ENCODE measurements around the gene TBX4.

The TBX4 gene

GRCh38 chr17:61453566-61454380 is 1.6 kb downstream of the TBX4 start:
- DNase-seq (ENCODE audit: extremely low read depth in 1 of 2, low read depth in 1 of 2), result no peak

- no peak for DNase-seq (ENCODE audit: extremely low read depth in 1 of 2, low read depth in 1 of 2)
Observed at GRCh38 chr17:61454381-61455323, 2.4 kb downstream of the TBX4 start.

DNA sequence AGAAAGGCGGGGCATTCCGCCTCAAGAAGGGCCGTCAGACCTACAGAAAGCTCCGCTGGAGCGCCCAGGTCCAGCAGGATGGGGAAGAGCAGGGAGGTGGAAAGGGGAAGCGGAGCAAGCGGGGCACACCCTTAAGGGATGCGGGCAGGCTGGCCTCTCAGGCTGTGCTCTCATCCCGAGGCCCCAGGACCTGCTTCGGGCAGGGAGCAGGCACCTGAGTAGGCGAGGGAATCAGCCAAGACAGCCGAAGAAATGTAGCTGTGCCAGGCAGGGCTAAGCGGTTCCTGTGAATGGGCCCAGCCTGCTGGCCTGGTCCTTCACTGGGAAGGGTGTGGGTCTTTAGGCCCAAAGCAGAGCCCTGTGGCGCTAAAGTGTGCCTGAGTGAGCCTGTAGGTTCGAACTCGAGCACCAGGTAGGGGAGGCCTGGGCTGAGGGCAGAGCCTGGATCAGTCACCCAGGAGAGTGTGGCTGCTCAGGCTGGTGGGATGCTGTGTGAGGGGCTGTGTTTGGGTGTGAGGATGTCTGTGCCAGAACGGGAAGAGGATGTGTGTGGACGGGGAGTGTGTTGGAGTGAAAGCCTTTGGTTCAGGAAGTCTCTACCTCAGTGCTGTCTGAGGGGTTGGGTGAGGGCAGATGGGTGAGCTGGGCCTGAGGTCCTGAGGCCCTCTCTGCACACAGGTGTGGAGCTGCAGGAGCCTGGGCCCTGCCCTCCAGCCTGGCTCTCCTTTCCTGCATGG is 3.3 kb downstream of the TBX4 start:
- DNase-seq (ENCODE audit: extremely low read depth in 1 of 2, low read depth in 1 of 2), result no peak

DNA sequence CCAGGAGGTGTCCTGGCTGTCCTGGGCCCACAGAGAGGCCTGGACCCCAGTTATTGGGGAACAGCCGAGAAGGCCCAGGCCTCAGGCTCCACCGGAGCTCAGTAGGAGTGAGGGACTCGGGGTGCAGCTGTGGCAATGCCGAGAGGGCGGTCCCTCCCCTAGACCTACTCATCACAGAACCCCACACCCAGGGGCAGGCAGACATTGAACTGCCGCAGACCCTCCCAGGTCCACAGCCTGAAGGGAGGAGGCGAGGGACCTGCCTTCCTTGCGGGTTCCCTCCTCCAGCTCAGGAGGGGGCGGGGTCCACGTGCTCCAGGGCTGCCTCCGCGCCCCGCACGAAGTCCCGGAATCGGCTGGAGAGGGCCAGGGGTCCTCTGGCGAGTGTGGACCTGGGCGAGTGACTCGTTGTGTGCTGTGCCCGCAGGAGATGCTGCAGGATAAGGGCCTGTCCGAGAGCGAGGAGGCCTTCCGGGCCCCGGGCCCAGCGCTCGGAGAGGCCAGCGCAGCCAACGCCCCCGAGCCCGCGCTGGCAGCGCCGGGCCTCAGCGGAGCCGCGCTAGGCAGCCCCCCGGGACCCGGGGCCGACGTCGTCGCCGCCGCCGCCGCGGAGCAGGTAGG is 3.9 kb downstream of the TBX4 start:
- DNase-seq (ENCODE audit: extremely low read depth in 1 of 2, low read depth in 1 of 2), result no peak

DNA sequence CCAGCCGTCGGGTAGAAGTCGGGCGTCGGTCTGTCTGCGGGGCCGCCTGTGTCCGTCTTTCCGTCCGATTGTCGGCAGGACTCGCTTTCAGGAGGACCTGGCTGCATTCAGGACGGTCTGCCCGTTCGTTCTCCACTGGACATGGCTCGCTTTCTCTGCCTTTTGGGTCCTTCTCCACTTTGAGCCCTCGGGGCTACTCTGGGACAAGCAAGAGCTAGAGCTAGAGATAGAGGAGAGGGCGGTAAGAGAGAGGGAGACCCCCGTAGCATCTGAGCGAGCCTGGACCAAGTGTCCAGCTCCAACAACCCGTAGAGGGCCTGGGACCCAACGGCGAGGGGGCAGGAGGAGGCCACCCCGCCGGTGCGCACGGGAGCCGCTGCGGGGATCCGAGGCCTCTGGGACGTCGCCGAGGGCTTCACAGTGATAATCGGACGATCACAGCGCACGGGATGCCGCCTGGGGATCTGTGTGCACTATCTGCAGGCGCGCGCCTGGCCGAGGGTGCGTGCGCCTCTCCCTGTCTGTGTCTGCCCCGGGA is 4.5 kb downstream of the TBX4 start:
- DNase-seq (ENCODE audit: extremely low read depth in 1 of 2, low read depth in 1 of 2), result no peak

- no peak for DNase-seq (ENCODE audit: extremely low read depth in 1 of 2, low read depth in 1 of 2)
Observed at GRCh38 chr17:61457226-61457983, 5.2 kb downstream of the TBX4 start.

- DNase-seq (ENCODE audit: extremely low read depth in 1 of 2, low read depth in 1 of 2), result no peak
Observed at GRCh38 chr17:61458000-61458399, 5.8 kb downstream of the TBX4 start.

- DNase-seq (ENCODE audit: extremely low read depth in 1 of 2, low read depth in 1 of 2), result no peak
Observed at GRCh38 chr17:61458421-61459141, 6.4 kb downstream of the TBX4 start.

GRCh38 chr17:61459142-61459809 is 7.1 kb downstream of the TBX4 start:
- DNase-seq (ENCODE audit: extremely low read depth in 1 of 2, low read depth in 1 of 2), result no peak

GRCh38 chr17:61459939-61460718 is 7.9 kb downstream of the TBX4 start:
- no peak for DNase-seq (ENCODE audit: extremely low read depth in 1 of 2, low read depth in 1 of 2)

DNA sequence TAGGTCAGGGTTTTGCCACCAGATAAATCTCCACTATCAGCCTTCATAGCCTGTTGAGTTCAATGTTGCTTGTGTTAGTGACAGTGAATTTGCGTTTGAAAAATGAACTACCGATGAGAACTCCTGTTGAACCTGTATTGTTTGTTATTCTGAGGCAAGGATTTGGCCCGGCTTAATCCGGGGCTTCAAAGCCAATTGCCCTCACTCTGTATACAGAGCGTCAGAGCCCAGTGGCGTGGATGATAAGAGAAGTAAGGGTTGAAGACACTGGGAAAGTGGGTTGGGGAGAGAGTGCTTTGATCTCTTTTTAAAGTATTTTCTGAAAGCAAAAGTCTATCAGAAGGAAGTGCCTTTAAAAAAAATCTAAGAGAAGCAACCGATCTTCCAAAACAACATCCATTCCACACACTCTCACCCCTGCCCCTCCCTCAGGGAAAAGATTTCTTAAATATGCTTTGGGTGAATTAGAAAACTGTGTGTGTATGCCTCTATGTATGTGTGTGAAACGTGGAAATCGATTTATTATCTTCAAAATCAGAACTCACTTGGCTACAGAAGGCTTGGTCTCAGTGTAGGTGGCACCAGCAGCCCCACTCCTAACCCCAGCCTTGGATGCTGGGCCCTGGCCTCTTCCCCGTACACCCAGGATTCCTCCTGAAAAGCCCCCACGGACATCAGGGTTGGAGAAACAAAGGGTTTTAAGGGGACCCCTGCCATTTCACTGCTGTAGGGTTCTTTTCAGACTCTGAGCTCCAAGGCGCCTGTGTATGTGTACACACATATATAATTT is 8.8 kb downstream of the TBX4 start:
- DNase-seq (ENCODE audit: extremely low read depth in 1 of 2, low read depth in 1 of 2), result no peak

- no peak for DNase-seq (ENCODE audit: extremely low read depth in 1 of 2, low read depth in 1 of 2)
Observed at GRCh38 chr17:61461586-61461966, 9.4 kb downstream of the TBX4 start.

- DNase-seq (ENCODE audit: extremely low read depth in 1 of 2, low read depth in 1 of 2), result no peak
Observed at GRCh38 chr17:61461967-61462718, 9.9 kb downstream of the TBX4 start.

- DNase-seq (ENCODE audit: extremely low read depth in 1 of 2, low read depth in 1 of 2), result no peak
Observed at GRCh38 chr17:61462719-61463315, 10.6 kb downstream of the TBX4 start.

DNA sequence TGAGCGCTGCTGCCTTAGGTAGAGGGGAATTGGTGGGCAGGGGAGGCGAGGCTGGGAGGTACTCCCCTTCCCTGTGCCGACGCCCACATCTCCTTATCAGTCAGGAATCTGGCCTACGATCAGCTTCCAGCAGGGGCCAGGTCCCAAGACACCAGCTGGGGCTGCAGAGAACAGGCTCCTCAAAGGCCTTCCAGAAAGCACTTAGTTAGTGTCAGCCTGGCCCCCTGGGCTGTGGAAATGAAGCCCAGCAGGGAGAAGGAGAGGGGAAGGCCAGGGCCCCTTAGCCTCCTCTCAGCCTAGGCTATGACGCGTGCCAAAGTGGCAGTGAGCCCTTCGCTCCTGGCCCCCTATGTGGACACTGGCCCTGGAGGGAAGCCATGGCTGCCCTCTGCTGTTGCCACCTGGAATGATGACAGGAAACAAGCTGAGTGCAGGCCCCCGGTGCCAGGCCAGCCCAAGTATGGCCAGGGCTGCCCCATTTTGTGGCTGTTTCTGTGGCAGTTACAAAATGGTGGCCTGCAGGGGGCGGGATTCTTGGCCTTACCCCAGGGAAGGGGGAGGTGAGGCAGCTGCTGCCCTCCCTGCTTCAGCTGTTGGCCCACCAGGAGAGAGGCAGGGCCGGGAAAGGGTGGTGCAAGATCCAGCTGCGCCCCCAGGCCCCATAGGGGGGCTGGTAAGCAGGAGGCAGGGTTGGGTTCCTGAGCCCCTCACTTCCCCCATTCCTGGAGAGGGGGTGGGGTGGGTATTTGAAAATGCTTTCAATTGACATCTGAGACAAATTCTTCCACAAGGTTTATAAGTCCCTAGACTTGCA is 11.3 kb downstream of the TBX4 start:
- no peak for DNase-seq (ENCODE audit: extremely low read depth in 1 of 2, low read depth in 1 of 2)

Measured in activated CD8-positive, alpha-beta memory T cell treated with anti-CD3 and anti-CD28 coated beads for 1 hour (primary cell).